GM19395 (cell line): ENCODE data around the gene TYSND1.
"Not testable (repeated sequence)": the region's sequence is repeated elsewhere in the genome, so short reads cannot be mapped to it uniquely, and the experiment has no call there.

Experiments
- ATAC-seq: cut with Tn5 transposase; IDR thresholded peaks from one replicate; pipeline ENCODE4 v1.9.1; 2021; ENCODE audit warnings: mild to moderate bottlenecking, moderate library complexity; ENCODE audit not compliant: unreplicated experiment

TYSND1 gene

GRCh38 chr10:70114902-70115301 lies 31.6 kb downstream of the TYSND1 start:
- ATAC-seq, result no peak

GRCh38 chr10:70112071-70112470 lies 34.4 kb downstream of the TYSND1 start:
- no peak for ATAC-seq

GRCh38 chr10:70111496-70111895 lies 35.0 kb downstream of the TYSND1 start:
- no peak for ATAC-seq

DNA sequence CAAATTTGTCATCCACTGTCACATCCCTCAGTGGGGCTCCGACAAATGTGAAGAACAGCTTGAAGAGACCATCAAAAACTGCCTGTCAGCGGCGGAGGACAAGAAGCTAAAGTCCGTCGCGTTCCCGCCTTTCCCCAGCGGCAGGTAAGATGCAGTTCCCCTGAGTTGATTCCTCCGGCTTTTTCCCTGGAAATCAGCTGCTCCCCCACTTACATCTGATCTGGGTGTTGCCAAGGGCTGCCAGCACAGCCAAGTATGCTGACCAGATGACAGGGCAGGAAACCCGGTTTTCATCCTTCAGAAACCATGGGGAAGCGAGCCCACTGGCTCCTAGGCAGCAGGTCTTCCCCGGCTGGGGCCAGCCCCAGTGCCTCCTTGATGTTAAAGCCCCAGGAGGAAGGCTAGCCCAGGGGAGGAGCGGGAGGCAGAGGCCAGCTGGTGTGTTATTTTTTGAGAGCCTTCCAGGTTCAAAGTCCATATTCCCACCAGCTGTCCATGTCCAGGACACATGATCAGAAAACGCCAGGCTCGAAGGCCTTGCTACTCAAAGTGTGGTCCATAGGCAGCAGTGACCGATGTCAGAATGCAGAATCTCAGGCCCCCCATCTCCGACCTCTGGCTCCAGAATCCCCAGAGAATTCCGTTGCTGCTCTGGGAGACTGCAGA lies 37.3 kb downstream of the TYSND1 start:
- ATAC-seq, result no peak

DNA sequence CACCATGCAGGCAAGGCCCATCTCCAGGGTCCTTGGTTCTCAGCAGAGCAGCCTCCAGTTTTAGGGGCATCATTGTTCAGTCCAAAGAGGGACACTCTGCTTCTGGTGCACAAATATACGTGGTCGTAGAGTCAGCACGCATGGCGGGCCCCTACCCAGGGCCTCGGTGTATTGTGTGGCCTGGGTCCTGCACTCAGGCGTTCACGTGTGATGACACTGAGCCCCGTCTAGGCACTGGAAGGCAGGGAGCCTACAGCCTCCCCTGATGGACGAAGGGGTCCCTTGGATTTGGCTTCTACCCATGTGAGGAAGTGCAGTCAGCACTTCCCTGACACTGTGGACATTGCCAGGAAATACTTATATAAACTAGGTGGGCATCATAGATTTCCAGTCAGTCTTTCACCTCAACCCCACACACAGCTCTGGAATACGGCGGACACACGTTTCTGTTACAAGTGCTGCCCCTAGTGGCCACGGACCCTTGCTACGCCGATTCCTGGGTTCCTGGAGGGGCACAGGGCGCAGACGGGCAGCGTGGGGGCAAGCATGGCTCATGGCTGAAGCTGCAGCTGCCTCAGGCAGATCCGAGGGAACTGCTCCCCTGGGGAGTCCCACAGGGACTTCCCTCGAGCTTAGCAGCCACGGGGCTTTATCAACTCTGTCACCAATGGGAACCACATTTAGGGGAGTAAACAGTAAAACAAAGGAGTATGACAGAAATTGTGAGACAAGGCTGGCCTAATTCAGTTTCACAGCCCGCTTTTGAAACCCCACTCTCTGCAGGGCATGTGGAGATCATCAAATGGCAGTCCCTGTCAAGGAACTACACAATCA lies 39.3 kb downstream of the TYSND1 start:
- ATAC-seq, result no peak

DNA sequence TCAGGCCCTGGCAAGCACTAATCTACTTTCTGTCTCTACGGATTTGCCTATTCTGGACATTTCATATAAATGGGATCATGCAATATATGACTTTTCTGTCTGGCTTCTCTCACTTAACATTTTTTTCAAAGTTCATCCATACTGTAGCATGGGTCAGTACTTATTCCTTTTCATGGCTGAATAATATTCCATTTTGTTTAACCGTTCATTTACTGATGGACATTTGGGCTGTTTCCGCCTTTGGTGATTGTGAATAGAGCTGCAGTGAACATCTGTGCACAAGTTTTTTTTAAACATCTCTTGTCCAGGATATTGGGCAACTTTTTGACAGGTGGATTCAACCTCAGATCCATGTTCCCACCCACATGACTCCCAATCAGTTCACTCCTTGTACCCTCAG lies 44.8 kb downstream of the TYSND1 start:
- ATAC-seq, result no peak

GRCh38 chr10:70101068-70101562 lies 45.4 kb downstream of the TYSND1 start:
- not testable (repeated sequence) for ATAC-seq

DNA sequence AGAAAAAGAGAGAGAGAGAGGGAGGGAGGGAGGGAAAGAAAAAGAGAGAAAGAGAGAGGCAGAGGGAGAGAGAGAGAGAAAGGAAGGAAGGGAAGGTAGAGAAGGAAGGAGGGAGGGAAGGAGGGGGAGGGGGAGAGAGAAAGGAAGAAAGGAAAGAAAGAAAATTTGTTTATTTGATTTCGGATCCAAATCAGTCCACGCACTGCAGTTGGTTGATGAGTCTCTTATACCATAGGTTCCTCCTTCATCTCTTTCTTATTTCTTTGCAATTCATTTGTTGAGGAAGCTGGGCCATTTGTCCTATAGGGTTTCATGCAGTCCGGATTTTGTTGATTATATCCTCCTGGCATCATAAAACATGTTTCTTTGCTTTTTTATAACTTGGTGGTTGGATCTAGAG lies 48.2 kb downstream of the TYSND1 start:
- ATAC-seq, result no peak

DNA sequence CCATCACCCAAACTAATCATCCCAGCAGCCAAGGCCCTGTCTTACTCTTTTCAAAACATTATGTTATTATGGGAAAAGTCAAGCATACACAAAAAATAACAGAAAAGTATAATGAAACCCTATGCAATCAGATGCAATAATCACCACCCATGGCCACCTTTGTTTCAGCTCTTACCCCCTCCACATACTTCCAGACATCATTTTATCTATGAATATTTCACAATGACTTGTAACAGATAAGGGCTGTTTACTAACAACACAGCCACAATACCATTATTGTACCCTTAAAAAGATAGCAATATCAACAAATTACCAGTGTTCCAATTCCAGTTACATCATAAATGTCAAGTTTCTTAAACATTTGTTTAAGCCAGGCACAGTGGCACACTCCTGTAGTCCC lies 49.0 kb downstream of the TYSND1 start:
- ATAC-seq, result no peak

DNA sequence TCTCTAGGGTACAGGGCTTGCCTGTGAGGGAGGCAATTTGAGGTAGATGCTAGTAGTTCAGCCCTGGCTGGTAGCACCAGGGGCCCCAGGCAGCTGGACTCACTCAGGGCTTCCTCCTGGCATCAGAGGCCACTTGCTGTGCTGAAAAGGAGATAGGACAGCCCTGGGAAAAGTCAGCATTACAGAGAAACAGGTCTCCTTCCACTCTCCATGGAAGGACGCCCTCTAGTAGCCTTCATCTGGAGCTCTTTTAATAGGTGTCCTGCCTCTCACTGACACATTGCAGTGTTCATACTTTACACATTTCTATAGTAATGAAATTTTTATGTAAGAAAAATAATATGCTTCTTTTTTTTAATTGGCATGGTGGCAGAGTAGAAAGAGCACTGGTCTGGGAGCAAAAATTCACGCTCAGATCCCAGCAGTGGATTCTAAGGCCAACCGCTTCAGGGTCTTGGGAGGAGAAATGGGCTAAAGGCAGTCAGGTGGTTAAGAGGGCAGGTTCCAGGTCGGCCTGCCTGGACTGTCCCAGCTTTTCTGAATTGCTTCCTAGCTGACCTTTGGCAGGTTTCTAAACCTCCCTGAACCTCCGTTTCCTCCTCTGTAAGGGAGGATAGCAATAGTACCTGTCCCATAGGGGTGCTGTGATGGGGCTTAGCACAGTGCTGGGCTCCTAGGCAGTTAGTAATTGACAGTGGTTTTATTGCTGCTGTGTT lies 49.6 kb downstream of the TYSND1 start:
- no peak for ATAC-seq

GRCh38 chr10:70096016-70096704 lies 50.3 kb downstream of the TYSND1 start:
- no peak for ATAC-seq

DNA sequence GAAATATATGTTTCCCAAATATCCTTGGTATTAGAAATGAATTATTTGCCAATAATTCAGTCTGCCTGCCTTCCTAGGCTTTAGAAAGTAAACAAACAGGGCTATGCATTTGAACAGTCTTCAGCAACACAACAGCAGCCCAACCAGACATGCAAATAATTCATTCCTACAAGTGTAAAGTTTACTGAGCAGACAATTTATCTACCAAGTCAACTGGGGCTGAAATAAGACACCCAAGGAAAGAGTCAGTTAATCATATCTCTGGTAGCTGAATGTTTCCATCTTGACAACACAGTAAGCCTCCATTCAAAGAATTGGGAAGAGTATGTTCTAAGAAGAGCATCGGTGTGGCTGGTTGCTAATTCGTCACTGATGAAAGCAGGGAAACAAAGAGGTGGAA lies 52.2 kb downstream of the TYSND1 start:
- ATAC-seq, result no peak

DNA sequence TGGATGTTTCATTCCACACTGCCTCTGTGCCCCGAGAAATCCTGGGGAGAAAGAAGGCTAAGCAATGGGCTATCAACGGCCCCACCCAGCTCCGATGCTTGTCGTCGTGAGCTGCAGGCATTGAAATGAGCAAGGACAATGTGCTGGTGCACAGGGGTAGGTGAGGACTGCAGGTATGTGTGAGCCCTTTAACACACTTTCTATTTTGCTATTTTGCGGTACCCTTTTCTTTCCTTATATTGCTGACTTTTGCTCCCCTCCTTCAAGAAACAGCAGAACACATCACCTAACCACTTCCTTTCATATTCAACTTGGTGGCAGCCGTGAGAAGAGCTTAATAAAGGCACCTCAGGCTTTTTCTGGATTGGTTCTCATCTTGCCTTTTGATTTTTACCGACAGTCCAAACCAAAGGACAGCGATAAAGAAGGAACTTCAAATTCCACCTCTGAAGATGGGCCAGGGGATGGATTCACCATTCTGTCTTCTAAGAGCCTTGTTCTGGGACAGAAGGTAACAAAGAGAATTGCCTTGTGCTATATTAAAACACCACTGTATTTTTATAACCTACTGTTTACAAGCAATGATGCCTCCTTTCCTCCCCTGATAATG lies 53.1 kb downstream of the TYSND1 start:
- no peak for ATAC-seq

- ATAC-seq, result no peak
Measured at GRCh38 chr10:70092389-70092718, 54.1 kb downstream of the TYSND1 start.

GRCh38 chr10:70090951-70091350 lies 55.5 kb downstream of the TYSND1 start:
- no peak for ATAC-seq

- no peak for ATAC-seq
Measured at GRCh38 chr10:70090013-70090412, 56.5 kb downstream of the TYSND1 start.

- no peak for ATAC-seq
Measured at GRCh38 chr10:70088308-70088698, 58.2 kb downstream of the TYSND1 start.
